HG03135 (cell line): ENCODE measurements around the gene HMG20B.
"Not testable (repeated sequence)": the region's sequence is repeated elsewhere in the genome, so short reads cannot be mapped to it uniquely, and the experiment has no call there.

Experiments used
- ATAC-seq: cut with Tn5 transposase; IDR thresholded peaks from one replicate; pipeline ENCODE4 v1.9.1; 2021; ENCODE audit warnings: mild to moderate bottlenecking, moderate library complexity; ENCODE audit not compliant: unreplicated experiment

Gene HMG20B

GRCh38 chr19:3578390-3578789 lies 5.6 kb downstream of the HMG20B start:
- ATAC-seq: no peak

- no peak for ATAC-seq
Measured at GRCh38 chr19:3580156-3580934, 7.6 kb downstream of the HMG20B start.

GRCh38 chr19:3581792-3582191 lies 9.0 kb downstream of the HMG20B start:
- not testable (repeated sequence) for ATAC-seq

GRCh38 chr19:3584036-3584802 lies 11.5 kb downstream of the HMG20B start:
- not testable (repeated sequence) for ATAC-seq

- ATAC-seq: no peak
Measured at GRCh38 chr19:3585301-3586126, 12.8 kb downstream of the HMG20B start, which contains the start of gene GIPC3. Gene GIPC3, plus strand, starts transcription at chr19:3585478. Its CDS starts 120 bp downstream, at chr19:3585598.

GRCh38 chr19:3586127-3586626 lies 13.4 kb downstream of the HMG20B start:
- no peak for ATAC-seq

GRCh38 chr19:3586707-3587346 lies 14.1 kb downstream of the HMG20B start:
- ATAC-seq: no peak

GRCh38 chr19:3589439-3589838 lies 16.7 kb downstream of the HMG20B start:
- ATAC-seq: no peak

GRCh38 chr19:3589949-3590348 lies 17.2 kb downstream of the HMG20B start:
- ATAC-seq: no peak

- ATAC-seq: no peak
Measured at GRCh38 chr19:3590991-3591659, 18.4 kb downstream of the HMG20B start.

GRCh38 chr19:3591876-3592613 lies 19.3 kb downstream of the HMG20B start:
- no peak for ATAC-seq

- ATAC-seq: no peak
Measured at GRCh38 chr19:3593156-3593555, 20.4 kb downstream of the HMG20B start.

GRCh38 chr19:3595521-3596061 lies 22.8 kb downstream of the HMG20B start:
- no peak for ATAC-seq

GRCh38 chr19:3599776-3600187 lies 27.0 kb downstream of the HMG20B start:
- ATAC-seq: no peak

- no peak for ATAC-seq
Measured at GRCh38 chr19:3601021-3601420, 28.3 kb downstream of the HMG20B start.

- ATAC-seq: no peak
Measured at GRCh38 chr19:3603121-3603811, 30.5 kb downstream of the HMG20B start.

- ATAC-seq: no peak
Measured at GRCh38 chr19:3604227-3604986, 31.7 kb downstream of the HMG20B start.

- no peak for ATAC-seq
Measured at GRCh38 chr19:3604987-3605343, 32.2 kb downstream of the HMG20B start.
